Spleen (tissue), 7 donors: ENCODE data around the gene CPNE1.

ENCODE experiments used
- CTCF ChIP-seq, 11 experiments: fragments of 200-600 bp in 7 of 11; fragments of 450-650 bp in 4 of 11; sonication (generic) in 4 of 11; IDR thresholded peaks in 8 of 11; conservative IDR thresholded peaks in 3 of 11; 1 replicate in 7 of 11; 2 replicates in 4 of 11; pipeline versions ENCODE4 v1.4.0 to v1.8.0; 2016 to 2021; ENCODE audit warnings: antibody characterized with exemption in 11 of 11, inconsistent platforms in 4 of 11, mild to moderate bottlenecking in 1 of 11
- POLR2AphosphoS5 ChIP-seq, 3 donors: sonication (generic); formaldehyde crosslinking; IDR thresholded peaks; one replicate each; pipeline ENCODE4 v1.5.1; 2017; ENCODE audit warnings: antibody characterized with exemption in 3 of 3
- donor health status: DM: no; HTN: no; CAD: no; lungs with moderate emphysema.
- donor health status: DM: no; HTN: no; CAD: no.
- donor health status: DM: no; HTN: no; CAD: no.

GRCh38 chr20:35648836-35649235 is 15.9 kb downstream of the CPNE1 start:
- no peak for TF ChIP-seq CTCF (IDR thresholded peaks at IDR 0.05 in 8 of 11, conservative IDR thresholded peaks at IDR 0.05 in 3 of 11)
- no peak for TF ChIP-seq POLR2AphosphoS5 (IDR thresholded peaks at IDR 0.05)
